ENCODE data around the gene CYTH1. TPM values are rescaled to one million over a fixed set of nuclear protein-coding genes. Genes with fewer than 3 reads are reported as not detected.

The CYTH1 gene
- total RNA-seq, 1 donor from 2014 or later: 28.9 TPM

DNA sequence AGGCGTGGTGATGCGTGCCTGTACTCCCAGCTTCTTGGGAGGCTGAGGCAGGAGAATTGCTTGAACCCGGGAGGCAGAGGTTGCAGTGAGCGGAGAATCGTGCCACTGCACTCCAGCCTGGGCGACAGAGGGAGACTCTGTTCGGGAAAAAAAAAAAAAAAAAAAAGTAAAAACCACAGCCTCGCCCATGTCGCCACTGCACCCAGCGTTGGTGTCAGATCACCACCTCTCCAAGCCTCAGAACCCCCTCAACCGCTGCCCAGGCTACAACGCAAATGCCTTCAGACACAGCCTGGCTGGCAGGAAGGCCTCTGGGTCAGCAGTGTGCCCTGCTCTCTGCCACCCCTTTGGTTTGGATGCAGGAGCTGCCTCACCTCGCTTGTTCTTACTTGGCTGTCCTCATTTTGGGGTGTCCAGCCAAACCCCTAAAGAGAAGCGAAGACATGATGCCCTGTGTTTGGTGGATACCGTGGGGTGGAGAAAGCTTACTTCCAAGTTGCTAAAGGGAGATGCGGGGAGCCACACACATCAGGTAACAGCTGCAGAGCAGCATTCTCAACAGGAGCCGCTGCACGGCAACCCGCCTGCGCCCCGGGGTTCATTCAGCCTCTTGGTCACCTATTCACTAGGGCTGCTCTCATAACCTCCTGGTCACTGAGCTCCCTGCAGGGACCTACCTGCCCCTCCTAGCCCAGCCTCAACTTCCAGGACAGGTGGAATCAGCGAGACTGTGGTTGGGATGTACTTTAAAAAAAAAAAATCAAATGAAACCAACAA, 13.0 kb upstream of the CYTH1 start:
- Histone ChIP-seq H3K4me1 (peaks cover 70% of the 10 kb centered on the region), H3K4me3 (no peak overlapping the region), H3K36me3 (peaks cover 54% of the 10 kb centered on the region), H3K9me3 (replicated peaks) (no peaks in the 10 kb centered on the region), H3K27me3 (ENCODE audit: low read depth) (no peaks in the 10 kb centered on the region), H3K27ac (replicated peaks) (peak overlapping the region; percentile 84)
- no peak for DNase-seq
- TF ChIP-seq, protein P1, sequence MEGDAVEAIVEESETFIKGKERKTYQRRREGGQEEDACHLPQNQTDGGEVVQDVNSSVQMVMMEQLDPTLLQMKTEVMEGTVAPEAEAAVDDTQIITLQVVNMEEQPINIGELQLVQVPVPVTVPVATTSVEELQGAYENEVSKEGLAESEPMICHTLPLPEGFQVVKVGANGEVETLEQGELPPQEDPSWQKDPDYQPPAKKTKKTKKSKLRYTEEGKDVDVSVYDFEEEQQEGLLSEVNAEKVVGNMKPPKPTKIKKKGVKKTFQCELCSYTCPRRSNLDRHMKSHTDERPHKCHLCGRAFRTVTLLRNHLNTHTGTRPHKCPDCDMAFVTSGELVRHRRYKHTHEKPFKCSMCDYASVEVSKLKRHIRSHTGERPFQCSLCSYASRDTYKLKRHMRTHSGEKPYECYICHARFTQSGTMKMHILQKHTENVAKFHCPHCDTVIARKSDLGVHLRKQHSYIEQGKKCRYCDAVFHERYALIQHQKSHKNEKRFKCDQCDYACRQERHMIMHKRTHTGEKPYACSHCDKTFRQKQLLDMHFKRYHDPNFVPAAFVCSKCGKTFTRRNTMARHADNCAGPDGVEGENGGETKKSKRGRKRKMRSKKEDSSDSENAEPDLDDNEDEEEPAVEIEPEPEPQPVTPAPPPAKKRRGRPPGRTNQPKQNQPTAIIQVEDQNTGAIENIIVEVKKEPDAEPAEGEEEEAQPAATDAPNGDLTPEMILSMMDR (IDR thresholded peaks at IDR 0.05; ENCODE audit: borderline replicate concordance): no peak
- intact Hi-C loops (cut with micrococcal nuclease): no loop called here

DNA sequence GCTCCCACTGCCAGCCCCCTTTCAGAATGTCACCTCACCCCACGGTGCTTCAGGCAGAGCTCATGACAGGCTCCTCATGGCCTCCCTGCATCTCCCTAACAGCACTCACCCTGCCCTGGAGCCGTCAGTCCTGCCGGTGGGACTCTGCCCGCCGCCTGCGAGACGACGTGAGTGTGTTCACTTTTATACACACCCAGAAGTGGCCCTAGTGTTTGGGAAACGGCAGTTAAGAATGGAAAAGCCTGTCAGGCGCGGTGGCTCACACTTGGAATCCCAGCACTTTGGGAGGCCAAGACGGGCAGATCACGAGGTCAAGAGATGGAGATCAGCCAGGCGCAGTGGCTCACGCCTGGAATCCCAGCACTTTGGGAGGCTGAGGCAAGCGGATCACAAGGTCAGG, 12.3 kb upstream of the CYTH1 start:
- H3K4me1 ChIP-seq: peaks cover 76% of the 10 kb centered on the region
- TF ChIP-seq, protein P1 (IDR thresholded peaks at IDR 0.05; ENCODE audit: borderline replicate concordance): no peak

DNA sequence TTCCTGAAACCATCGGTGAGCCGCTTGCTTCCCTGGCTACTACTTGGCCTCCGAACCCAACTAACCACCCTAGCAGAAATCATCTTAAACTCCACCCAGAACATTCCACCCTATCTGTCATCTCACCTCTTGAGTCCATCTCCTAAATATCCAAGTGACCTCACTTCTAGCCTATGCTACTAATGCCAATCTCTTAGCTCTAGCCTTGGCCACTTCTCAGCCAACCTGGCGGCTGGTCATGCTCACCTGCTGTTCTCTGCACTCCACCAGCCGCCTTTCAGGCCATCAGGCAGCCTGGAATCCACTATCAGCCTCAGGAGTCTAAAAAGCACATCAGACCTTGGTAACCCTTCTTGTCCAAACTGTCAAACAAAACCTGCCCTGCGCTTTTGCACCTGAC, 11.9 kb upstream of the CYTH1 start:
- Histone ChIP-seq H3K4me3 (no peak overlapping the region), H3K4me1 (peaks cover 81% of the 10 kb centered on the region), H3K27ac (replicated peaks) (peak overlapping the region; percentile 38), H3K9me3 (replicated peaks) (no peaks in the 10 kb centered on the region), H3K27me3 (ENCODE audit: low read depth) (no peaks in the 10 kb centered on the region), H3K36me3 (peaks cover 49% of the 10 kb centered on the region)
- no peak for DNase-seq
- TF ChIP-seq, protein P1 (IDR thresholded peaks at IDR 0.05; ENCODE audit: borderline replicate concordance): no peak
- intact Hi-C loops (cut with micrococcal nuclease): no loop called here

More for the DNA sequence above, 12.3 kb upstream of the CYTH1 start:
- H3K36me3 ChIP-seq: peaks cover 53% of the 10 kb centered on the region
- no peak overlapping the region for H3K4me3 ChIP-seq
- H3K9me3 ChIP-seq (replicated peaks): no peaks in the 10 kb centered on the region
- H3K27ac ChIP-seq (replicated peaks): peak overlapping the region; percentile 38
- no peaks in the 10 kb centered on the region for H3K27me3 ChIP-seq (ENCODE audit: low read depth)
- DNase-seq: no peak
- intact Hi-C loops (cut with micrococcal nuclease): no loop called here

DNA sequence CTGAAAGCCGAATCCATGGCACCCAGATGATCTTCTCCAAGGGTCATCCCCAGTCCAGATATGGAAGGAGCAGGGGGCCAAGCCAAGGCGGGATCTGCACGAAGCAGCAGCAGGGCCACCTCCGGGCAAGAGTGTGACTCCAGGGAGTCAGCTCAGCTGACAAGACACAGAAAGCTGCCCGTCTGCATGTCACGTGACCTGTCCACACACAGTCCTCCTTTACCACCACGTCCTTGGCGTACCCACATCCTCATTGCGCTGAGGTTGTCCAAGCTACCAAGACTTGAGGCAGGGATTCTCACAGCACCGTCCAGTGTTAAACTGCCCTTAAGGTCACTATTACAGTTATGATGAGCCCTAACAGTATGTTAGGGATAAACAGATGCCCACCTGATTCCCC, 11.3 kb upstream of the CYTH1 start:
- Histone ChIP-seq H3K9me3 (replicated peaks) (no peaks in the 10 kb centered on the region), H3K4me1 (peaks cover 85% of the 10 kb centered on the region), H3K27me3 (ENCODE audit: low read depth) (no peaks in the 10 kb centered on the region), H3K4me3 (no peak overlapping the region), H3K36me3 (peaks cover 43% of the 10 kb centered on the region), H3K27ac (replicated peaks) (no peak overlapping the region)
- TF ChIP-seq, protein P1 (IDR thresholded peaks at IDR 0.05; ENCODE audit: borderline replicate concordance): no peak
- DNase-seq: no peak
- intact Hi-C loops (cut with micrococcal nuclease): no loop called here

DNA sequence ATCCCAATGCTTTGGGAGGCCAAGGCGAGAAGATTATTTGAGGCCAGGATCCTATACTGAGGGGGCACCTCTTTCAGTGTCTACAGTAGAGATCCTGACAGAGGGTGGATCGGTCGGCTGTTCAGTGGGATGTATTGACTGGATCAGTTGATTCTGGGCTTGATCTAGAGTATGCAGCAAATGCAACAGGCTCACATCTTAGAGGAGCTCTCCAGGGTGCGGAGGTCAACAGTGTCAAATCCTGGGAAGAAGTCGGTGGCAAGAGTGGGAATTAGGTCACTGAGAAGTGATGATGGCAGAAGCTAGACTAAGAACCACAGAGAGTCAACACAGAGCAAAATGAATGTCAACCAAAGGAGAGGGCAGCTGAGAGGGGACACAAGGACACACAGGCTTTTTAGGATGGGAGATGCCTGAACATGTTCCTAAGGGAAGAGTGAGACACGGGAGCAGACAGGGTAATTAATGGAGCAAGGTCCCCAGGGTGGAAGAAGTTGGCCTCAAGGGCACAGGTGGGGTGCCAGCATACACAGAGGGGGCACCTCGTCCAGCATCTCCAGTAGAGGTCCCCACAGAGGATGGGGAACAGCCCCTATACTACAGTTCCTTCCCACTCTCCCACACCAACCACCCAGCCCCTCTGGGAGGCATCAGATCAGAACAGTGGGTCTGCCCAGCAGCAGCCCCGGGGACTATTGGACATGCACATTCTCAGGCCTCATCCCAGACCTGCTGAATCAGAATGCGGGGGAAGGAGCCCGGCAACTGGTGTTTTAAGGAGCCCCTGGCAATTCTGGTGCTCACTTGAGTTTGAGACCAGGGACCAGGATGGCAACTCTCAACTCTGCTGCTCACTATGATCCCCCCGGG, 10.0 kb upstream of the CYTH1 start:
- no peaks in the 10 kb centered on the region for H3K27me3 ChIP-seq (ENCODE audit: low read depth)
- H3K9me3 ChIP-seq (replicated peaks): no peaks in the 10 kb centered on the region
- TF ChIP-seq, protein P1 (IDR thresholded peaks at IDR 0.05; ENCODE audit: borderline replicate concordance): no peak
- peaks cover 76% of the 10 kb centered on the region for H3K4me1 ChIP-seq
- H3K4me3 ChIP-seq: no peak overlapping the region
- H3K27ac ChIP-seq (replicated peaks): peak overlapping the region; percentile 77
- no peak for DNase-seq
- H3K36me3 ChIP-seq: peaks cover 31% of the 10 kb centered on the region
- intact Hi-C loops (cut with micrococcal nuclease): no loop called here

Data from left ventricle myocardium inferior (tissue), 1 donor.